Activated CD4-positive, CD25-positive, alpha-beta regulatory T cell treated with anti-CD3 and anti-CD28 coated beads, Interleukin-2, amount 50 U/mL, for 24 hours (primary cell): ENCODE measurements around the gene KDM5A.
"Not testable (repeated sequence)": the region's sequence is repeated elsewhere in the genome, so short reads cannot be mapped to it uniquely, and the experiment has no call there.

ENCODE experiments used
- ATAC-seq, 2 donors: fragments of 150-1000 bp; cut with Tn5 transposase; one replicate each; pipeline ENCODE4 v1.10.0; 2021; ENCODE audit warnings: mild to moderate bottlenecking in 1 of 2, moderate library complexity in 1 of 2

KDM5A gene

GRCh38 chr12:332581-333205 is 56.4 kb downstream of the KDM5A start:
- peak; percentile 71 to 93 for ATAC-seq

GRCh38 chr12:331287-331686 is 57.8 kb downstream of the KDM5A start:
- ATAC-seq = no peak

- no peak for ATAC-seq
Measured at GRCh38 chr12:325906-326305, 63.2 kb downstream of the KDM5A start.

GRCh38 chr12:323507-323906 is 65.6 kb downstream of the KDM5A start:
- no peak for ATAC-seq

GRCh38 chr12:321606-322326 is 67.4 kb downstream of the KDM5A start:
- ATAC-seq = no peak

GRCh38 chr12:318759-319515 is 70.2 kb downstream of the KDM5A start:
- no peak for ATAC-seq

- ATAC-seq = no peak
Measured at GRCh38 chr12:308511-308910, 80.6 kb downstream of the KDM5A start.

GRCh38 chr12:307406-307805 is 81.7 kb downstream of the KDM5A start:
- ATAC-seq = no peak

- ATAC-seq = no peak
Measured at GRCh38 chr12:304805-305204, 84.3 kb downstream of the KDM5A start.

GRCh38 chr12:302766-303165 is 86.4 kb downstream of the KDM5A start:
- not testable (repeated sequence) for ATAC-seq

GRCh38 chr12:300166-300565 is 89.0 kb downstream of the KDM5A start:
- ATAC-seq = not testable (repeated sequence)

- ATAC-seq = not testable (repeated sequence)
Measured at GRCh38 chr12:299511-299910, 89.6 kb downstream of the KDM5A start.

GRCh38 chr12:298059-298458 is 91.1 kb downstream of the KDM5A start:
- not testable (repeated sequence) for ATAC-seq

- ATAC-seq = no peak
Measured at GRCh38 chr12:295132-295531, 94.0 kb downstream of the KDM5A start.

- ATAC-seq = no peak
Measured at GRCh38 chr12:293199-293598, 95.9 kb downstream of the KDM5A start.

- ATAC-seq = no peak
Measured at GRCh38 chr12:292186-292585, 96.9 kb downstream of the KDM5A start.

GRCh38 chr12:291153-291723 is 97.9 kb downstream of the KDM5A start:
- ATAC-seq = no peak

GRCh38 chr12:288687-289086 is 100.4 kb downstream of the KDM5A start:
- no peak for ATAC-seq

GRCh38 chr12:286531-287300 is 102.4 kb downstream of the KDM5A start:
- peak; percentile 81 to 90 for ATAC-seq

GRCh38 chr12:278046-278445 is 111.1 kb downstream of the KDM5A start:
- ATAC-seq = no peak

GRCh38 chr12:275812-276211 is 113.3 kb downstream of the KDM5A start:
- no peak for ATAC-seq

GRCh38 chr12:273382-273781 is 115.7 kb downstream of the KDM5A start:
- peak in 1 of 2 donors; percentile 27 for ATAC-seq

- ATAC-seq = no peak
Measured at GRCh38 chr12:272942-273341, 116.2 kb downstream of the KDM5A start.
